Osteoblast (primary cell): ENCODE data around the gene JCAD. TPM values are rescaled to one million over a fixed set of nuclear protein-coding genes. Genes with fewer than 3 reads are reported as not detected.

Experiments
- DNase-seq: peaks from one replicate; pipeline ENCODE4 v3.0.0; 2011; ENCODE audit warnings: low spot score, mixed read lengths; ENCODE audit not compliant: insufficient read length; ENCODE audit errors: missing footprints
- H2AFZ ChIP-seq: 2 replicates; pipeline ENCODE4 v1.6.0; 2011; ENCODE audit warnings: mild to moderate bottlenecking, low read length
- H3K27ac ChIP-seq: 2 replicates; pipeline ENCODE4 v1.5.1; 2011; ENCODE audit warnings: mild to moderate bottlenecking, low read depth, low read length, moderate library complexity
- H3K27me3 ChIP-seq: 2 replicates; pipeline ENCODE4 v1.6.0; 2012; ENCODE audit warnings: mild to moderate bottlenecking, control low read depth, inconsistent platforms, low read length, moderate library complexity; ENCODE audit not compliant: insufficient read depth
- H3K36me3 ChIP-seq: 2 replicates; pipeline ENCODE4 v1.5.1; 2011; ENCODE audit warnings: mild to moderate bottlenecking, low read length, control low read depth, moderate library complexity; ENCODE audit not compliant: insufficient read depth
- H3K4me1 ChIP-seq: 2 replicates; pipeline ENCODE4 v1.5.1; 2011; ENCODE audit warnings: mild to moderate bottlenecking, low read length, control low read depth, moderate library complexity; ENCODE audit not compliant: insufficient read depth
- H3K4me2 ChIP-seq: 2 replicates; pipeline ENCODE4 v1.6.0; 2011; ENCODE audit warnings: mild to moderate bottlenecking, low read length; ENCODE audit not compliant: insufficient read depth
- H3K4me3 ChIP-seq: fragments of 200-600 bp; sonication (generic); 3 replicates; pipeline ENCODE4 v1.5.1; 2012; ENCODE audit warnings: mild to moderate bottlenecking, low read length, inconsistent platforms; ENCODE audit not compliant: insufficient read depth
- H3K79me2 ChIP-seq: 2 replicates; pipeline ENCODE4 v1.6.0; 2012; ENCODE audit warnings: mild to moderate bottlenecking, low read length, control low read depth, inconsistent platforms; ENCODE audit not compliant: insufficient read depth
- H3K9me3 ChIP-seq: 2 replicates; pipeline ENCODE4 v1.5.1; 2011; ENCODE audit warnings: low read depth, low read length, control low read depth
- H4K20me1 ChIP-seq: 2 replicates; pipeline ENCODE4 v1.6.0; 2012; ENCODE audit warnings: mild to moderate bottlenecking, low read length, control low read depth; ENCODE audit not compliant: insufficient read depth
- CTCF ChIP-seq: IDR thresholded peaks from 2 replicates; pipeline ENCODE4 v1.5.1; 2011; ENCODE audit warnings: mild to moderate bottlenecking, low read depth, low read length, moderate library complexity; ENCODE audit errors: extremely low read depth
- total RNA-seq: library from RNA; depleted of rRNA; stranded (reverse); fragments of >200 nt; gene quantifications from 2 replicates; pipeline ENCODE4 v1.2.3, GENCODE V29; 2012

The JCAD gene
- total RNA-seq, 1 donor, result 47.0 TPM

- DNase-seq, result no peak
- no peaks in the 10 kb centered on the region for H3K4me1 ChIP-seq
- H3K9me3 ChIP-seq, result no peaks in the 10 kb centered on the region
- H3K27me3 ChIP-seq, result no peaks in the 10 kb centered on the region
- peaks cover 15% of the 10 kb centered on the region for H4K20me1 ChIP-seq
- no peak overlapping the region for H3K4me3 ChIP-seq
- H3K4me2 ChIP-seq, result no peak overlapping the region
- H3K79me2 ChIP-seq, result peaks cover 46% of the 10 kb centered on the region
- H3K27ac ChIP-seq, result no peak overlapping the region
- no peak for TF ChIP-seq CTCF
- peaks cover 39% of the 10 kb centered on the region for H3K36me3 ChIP-seq
- H2AFZ ChIP-seq, result no peak overlapping the region
Measured at GRCh38 chr10:30022590-30022989, 36.8 kb downstream of the JCAD start.

- Histone ChIP-seq H3K36me3 (peaks cover 37% of the 10 kb centered on the region), H4K20me1 (peaks cover 2% of the 10 kb centered on the region), H3K27ac (no peak overlapping the region), H2AFZ (no peak overlapping the region), H3K4me1 (no peaks in the 10 kb centered on the region), H3K4me3 (no peak overlapping the region), H3K9me3 (no peaks in the 10 kb centered on the region), H3K4me2 (no peak overlapping the region), H3K79me2 (peaks cover 33% of the 10 kb centered on the region), H3K27me3 (no peaks in the 10 kb centered on the region)
- TF ChIP-seq CTCF, result no peak
- DNase-seq, result no peak
Measured at GRCh38 chr10:30019468-30019867, 39.9 kb downstream of the JCAD start.

- Histone ChIP-seq H3K79me2 (peaks cover 30% of the 10 kb centered on the region), H2AFZ (no peak overlapping the region), H3K27me3 (no peaks in the 10 kb centered on the region), H3K4me1 (no peaks in the 10 kb centered on the region), H3K9me3 (no peaks in the 10 kb centered on the region), H3K4me3 (no peak overlapping the region), H3K27ac (no peak overlapping the region), H3K36me3 (peaks cover 37% of the 10 kb centered on the region), H4K20me1 (peaks cover 2% of the 10 kb centered on the region), H3K4me2 (no peak overlapping the region)
- TF ChIP-seq CTCF, result no peak
- DNase-seq, result no peak
Measured at GRCh38 chr10:30018496-30018895, 40.9 kb downstream of the JCAD start.

GRCh38 chr10:30017966-30018365, 41.4 kb downstream of the JCAD start:
- no peak overlapping the region for H2AFZ ChIP-seq
- no peak for TF ChIP-seq CTCF
- H4K20me1 ChIP-seq, result peaks cover 2% of the 10 kb centered on the region
- no peaks in the 10 kb centered on the region for H3K4me1 ChIP-seq
- H3K4me2 ChIP-seq, result no peak overlapping the region
- peaks cover 32% of the 10 kb centered on the region for H3K36me3 ChIP-seq
- H3K27ac ChIP-seq, result no peak overlapping the region
- peaks cover 25% of the 10 kb centered on the region for H3K79me2 ChIP-seq
- H3K27me3 ChIP-seq, result no peaks in the 10 kb centered on the region
- H3K4me3 ChIP-seq, result no peak overlapping the region
- no peaks in the 10 kb centered on the region for H3K9me3 ChIP-seq
- DNase-seq, result no peak
